ENCODE measurements around the gene CPB1.

Gene CPB1

GRCh38 chr3:148884261-148884660, 56.6 kb downstream of the CPB1 start:
- DNase-seq = no peak

- no peak for DNase-seq
These were observed 62.2 kb downstream of the CPB1 start for GRCh38 chr3:148889828-148890227.

- no peak for DNase-seq
These were observed 68.5 kb downstream of the CPB1 start for GRCh38 chr3:148896062-148896461.

- no peak for DNase-seq
These were observed 74.6 kb downstream of the CPB1 start for GRCh38 chr3:148901987-148902791.

GRCh38 chr3:148903022-148903442, 75.4 kb downstream of the CPB1 start:
- DNase-seq = no peak

- DNase-seq = no peak
These were observed 76.3 kb downstream of the CPB1 start for GRCh38 chr3:148903941-148904340.

- DNase-seq = no peak
These were observed 79.1 kb downstream of the CPB1 start for GRCh38 chr3:148906667-148907066.
